OCI-LY1 (cell line): ENCODE measurements around the gene DEPDC7.

Experiments
- CTCF ChIP-seq: fragments of 200-600 bp; sonication (generic), shearing (Covaris generic); IDR thresholded peaks from 2 replicates; pipeline ENCODE4 v1.5.1; 2017; ENCODE audit warnings: mild to moderate bottlenecking, antibody characterized with exemption, low read length, moderate library complexity, mixed read lengths
- EZH2 ChIP-seq: fragments of 200-600 bp; sonication (generic), shearing (Covaris generic); IDR thresholded peaks from 2 replicates; pipeline ENCODE4 v1.8.0; 2017; ENCODE audit warnings: borderline replicate concordance, mixed run types, mild to moderate bottlenecking, antibody characterized with exemption, low read length, moderate library complexity, mixed read lengths

- TF ChIP-seq CTCF (no peak), EZH2 (no peak)
Measured at GRCh38 chr11:33018840-33019239, 3.2 kb downstream of the DEPDC7 start.
